GM12864 (cell line): ENCODE results near the gene RBBP6.
A peak's percentile ranks its signal among the peaks of the same experiment; 100 is the strongest.

Source experiments
- DNase-seq: peaks from one replicate; pipeline ENCODE4 v3.0.0-alpha.2; 2011; ENCODE audit warnings: low read depth
- H3K4me3 ChIP-seq: 2 replicates; pipeline ENCODE4 v1.5.1; 2011; ENCODE audit warnings: mild to moderate bottlenecking, low read depth, low read length, control low read depth
- CTCF ChIP-seq: IDR thresholded peaks from 2 replicates; pipeline ENCODE4 v1.5.1; 2011; ENCODE audit warnings: low read depth, mild to moderate bottlenecking, moderate library complexity, low read length, control low read depth, inconsistent platforms; ENCODE audit errors: missing control alignments

The RBBP6 gene

DNA sequence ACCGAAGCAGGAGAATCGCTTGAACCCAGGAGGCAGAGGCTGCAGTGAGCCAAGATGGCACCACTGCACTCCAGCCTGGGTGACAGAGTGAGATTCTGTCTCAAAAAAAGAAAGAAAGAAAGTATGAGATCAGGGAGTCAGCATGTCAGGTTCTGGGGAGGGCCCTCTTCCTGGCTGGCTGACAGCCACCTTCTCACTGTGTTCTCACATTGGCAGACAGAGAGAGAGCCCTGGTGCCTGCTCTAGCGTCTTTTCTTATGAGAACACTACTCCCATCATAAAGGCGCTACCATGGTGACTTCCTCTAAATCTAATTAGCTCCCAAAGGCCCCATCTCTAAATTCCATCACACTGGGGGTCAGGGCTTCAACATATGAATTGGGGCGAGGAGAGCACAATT lies 27.6 kb upstream of the RBBP6 start:
- no peak for TF ChIP-seq CTCF

GRCh38 chr16:24514096-24514495 lies 25.3 kb upstream of the RBBP6 start:
- no peak for DNase-seq
- no peak for TF ChIP-seq CTCF
- no peak overlapping the region for H3K4me3 ChIP-seq

More for the DNA sequence above, 27.6 kb upstream of the RBBP6 start:
- no peak for DNase-seq
- no peak overlapping the region for H3K4me3 ChIP-seq

DNA sequence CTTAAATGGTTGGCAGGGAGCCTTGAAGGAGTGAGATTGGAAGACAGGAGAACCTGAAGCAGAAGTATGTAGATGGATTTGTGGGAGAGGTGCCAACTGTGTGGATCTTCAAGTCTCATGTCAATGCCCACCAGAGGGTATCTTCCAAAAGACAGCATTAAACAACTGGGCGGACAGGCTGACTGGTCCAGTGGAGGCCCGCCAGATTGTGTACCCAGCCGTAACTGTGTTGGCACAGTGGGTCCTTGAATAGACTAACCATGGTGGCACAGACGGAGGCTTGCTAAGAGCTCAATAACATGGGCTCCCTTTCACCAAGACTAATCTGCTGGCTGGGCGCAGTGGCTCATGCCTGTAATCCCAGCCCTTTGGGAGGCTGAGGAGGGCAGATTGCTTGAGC lies 24.2 kb upstream of the RBBP6 start:
- no peak for TF ChIP-seq CTCF
- no peak overlapping the region for H3K4me3 ChIP-seq
- DNase-seq, result no peak

GRCh38 chr16:24516900-24517669 lies 22.3 kb upstream of the RBBP6 start:
- TF ChIP-seq CTCF, result peak; percentile 91
- peak; percentile 44 for DNase-seq
- no peak overlapping the region for H3K4me3 ChIP-seq

DNA sequence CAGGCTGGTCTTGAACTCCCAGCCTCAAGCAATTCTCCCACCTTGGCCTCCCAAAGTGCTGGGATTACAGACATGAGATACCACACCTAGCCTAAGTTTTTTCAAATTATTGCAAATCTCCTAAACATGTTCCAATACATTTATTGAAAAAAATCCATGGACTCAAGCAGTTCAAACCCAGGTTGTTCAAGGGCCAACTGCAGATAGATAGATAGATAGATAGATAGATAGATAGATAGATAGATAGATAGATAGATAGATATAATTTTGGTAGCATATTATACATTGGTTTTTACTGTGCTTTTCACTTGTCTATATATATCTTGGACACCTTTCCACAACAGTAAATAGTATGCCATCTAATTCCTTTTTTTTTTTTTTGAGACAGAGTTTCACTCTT lies 20.9 kb upstream of the RBBP6 start:
- no peak for DNase-seq
- no peak for TF ChIP-seq CTCF
- no peak overlapping the region for H3K4me3 ChIP-seq

GRCh38 chr16:24520983-24521382 lies 18.4 kb upstream of the RBBP6 start:
- DNase-seq, result no peak
- TF ChIP-seq CTCF, result no peak
- H3K4me3 ChIP-seq, result no peak overlapping the region

GRCh38 chr16:24522751-24523150 lies 16.6 kb upstream of the RBBP6 start:
- DNase-seq, result no peak
- no peak overlapping the region for H3K4me3 ChIP-seq
- no peak for TF ChIP-seq CTCF
